Motor neuron (in vitro differentiated cells): ENCODE measurements around the gene UBA1. TPM values are rescaled to one million over a fixed set of nuclear protein-coding genes. Genes with fewer than 3 reads are reported as not detected.

ENCODE experiments used
- ATAC-seq, 8 experiments: fragments of 200-7000 bp; cut with Tn5 transposase; replicated peaks in 6 of 8; 2 replicates each; pipeline ENCODE4 v1.8.0; 2021; ENCODE audit warnings: mild to moderate bottlenecking in 8 of 8, moderate library complexity in 8 of 8
- H3K27ac ChIP-seq, 2 donors: fragments of 250-450 bp; sonication (Bioruptor Pico); 2 replicates each; pipeline ENCODE4 v1.9.0; 2021; ENCODE audit warnings: antibody characterized with exemption in 2 of 2, mild to moderate bottlenecking in 2 of 2, moderate library complexity in 1 of 2
- H3K4me1 ChIP-seq, 2 donors: fragments of 250-450 bp; sonication (Bioruptor Pico); replicated peaks in 1 of 2; 2 replicates each; pipeline ENCODE4 v1.6.1; 2021; ENCODE audit warnings: antibody characterized with exemption in 2 of 2, mild to moderate bottlenecking in 2 of 2, moderate library complexity in 1 of 2
- H3K4me3 ChIP-seq, 5 donors: fragments of 250-450 bp; sonication (Bioruptor Pico); 2 replicates each; pipeline ENCODE4 v1.9.0; 2021; ENCODE audit warnings: antibody characterized with exemption in 5 of 5, mild to moderate bottlenecking in 5 of 5, moderate library complexity in 4 of 5
- WGBS, 10 experiments: fragments of 450-650 bp; shearing (Covaris generic); methylation state at CpG; one replicate each; pipeline ENCODE4 v1.0.0; 2022; 5-methylcytosine and 5-hydroxymethylcytosine counted together
- in situ Hi-C, 9 experiments: fragments of 400-800 bp; cut with MboI; loops; one replicate each; pipeline ENCODE4 v1.15.0; 2021; ENCODE audit warnings: low sequenced_read_pairs in 9 of 9, low pct_unique_long_range_greater_than_20kb in 2 of 9; ENCODE audit not compliant: unreplicated experiment in 9 of 9
- total RNA-seq, 8 experiments: library from RNA; unstranded; fragments of 300-600 nt; gene quantifications; 2 replicates each; pipeline versions ENCODE4 v1.2.3 to v1.2.4, GENCODE V29; 2022

UBA1 gene
- total RNA-seq, 8 experiments from 2014 or later, result 134 to 421 (median 190) TPM

DNA sequence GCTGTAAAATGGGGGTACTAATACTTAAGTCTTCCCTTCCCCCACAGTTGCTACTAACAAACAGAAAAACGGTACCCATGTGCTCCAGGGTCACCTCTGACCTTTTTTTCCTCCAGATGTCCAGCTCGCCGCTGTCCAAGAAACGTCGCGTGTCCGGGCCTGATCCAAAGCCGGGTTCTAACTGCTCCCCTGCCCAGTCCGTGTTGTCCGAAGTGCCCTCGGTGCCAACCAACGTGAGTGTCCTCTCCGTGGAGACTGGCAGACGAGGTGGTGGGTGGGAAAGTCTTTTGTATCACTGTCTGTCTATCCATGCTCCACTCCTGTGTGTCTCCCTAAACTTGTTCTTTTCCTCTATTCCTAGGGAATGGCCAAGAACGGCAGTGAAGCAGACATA, 5.1 kb downstream of the UBA1 start:
- peaks cover 25 to 26% of the 10 kb centered on the region in 2 donors for H3K4me1 ChIP-seq
- in situ Hi-C loops, result loop anchor here in 2 of 9 experiments (25.0 kb wide), 1 partner anchor 314 kb away; no protein-coding TSS in a partner anchor
- no peak overlapping the region for H3K4me3 ChIP-seq
- WGBS, 10 experiments, result 100% methylated on average over 2 to 5 of the region's 15 CpGs; no CpG with 5 or more reads in 8 of the 10 experiments
- no peak overlapping the region for H3K27ac ChIP-seq
- ATAC-seq, result no peak

DNA sequence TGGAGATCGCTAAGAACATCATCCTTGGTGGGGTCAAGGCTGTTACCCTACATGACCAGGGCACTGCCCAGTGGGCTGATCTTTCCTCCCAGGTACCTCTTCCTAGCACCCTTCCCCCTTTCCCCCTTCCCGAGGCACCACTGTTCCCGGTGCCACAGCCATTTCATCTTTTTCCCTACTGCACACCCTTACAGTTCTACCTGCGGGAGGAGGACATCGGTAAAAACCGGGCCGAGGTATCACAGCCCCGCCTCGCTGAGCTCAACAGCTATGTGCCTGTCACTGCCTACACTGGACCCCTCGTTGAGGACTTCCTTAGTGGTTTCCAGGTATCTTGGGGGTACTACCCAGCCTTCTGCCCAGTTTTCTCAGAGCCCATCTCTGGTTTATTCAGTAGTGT, 5.7 kb downstream of the UBA1 start:
- 0 to 100% (median 100%) methylated on average over 1 to 5 of the region's 10 CpGs; no CpG with 5 or more reads in 6 of the 10 experiments for WGBS, 10 experiments
- in situ Hi-C loops, result loop anchor here in 2 of 9 experiments (25.0 kb wide), 1 partner anchor 313 kb away; no protein-coding TSS in a partner anchor

DNA sequence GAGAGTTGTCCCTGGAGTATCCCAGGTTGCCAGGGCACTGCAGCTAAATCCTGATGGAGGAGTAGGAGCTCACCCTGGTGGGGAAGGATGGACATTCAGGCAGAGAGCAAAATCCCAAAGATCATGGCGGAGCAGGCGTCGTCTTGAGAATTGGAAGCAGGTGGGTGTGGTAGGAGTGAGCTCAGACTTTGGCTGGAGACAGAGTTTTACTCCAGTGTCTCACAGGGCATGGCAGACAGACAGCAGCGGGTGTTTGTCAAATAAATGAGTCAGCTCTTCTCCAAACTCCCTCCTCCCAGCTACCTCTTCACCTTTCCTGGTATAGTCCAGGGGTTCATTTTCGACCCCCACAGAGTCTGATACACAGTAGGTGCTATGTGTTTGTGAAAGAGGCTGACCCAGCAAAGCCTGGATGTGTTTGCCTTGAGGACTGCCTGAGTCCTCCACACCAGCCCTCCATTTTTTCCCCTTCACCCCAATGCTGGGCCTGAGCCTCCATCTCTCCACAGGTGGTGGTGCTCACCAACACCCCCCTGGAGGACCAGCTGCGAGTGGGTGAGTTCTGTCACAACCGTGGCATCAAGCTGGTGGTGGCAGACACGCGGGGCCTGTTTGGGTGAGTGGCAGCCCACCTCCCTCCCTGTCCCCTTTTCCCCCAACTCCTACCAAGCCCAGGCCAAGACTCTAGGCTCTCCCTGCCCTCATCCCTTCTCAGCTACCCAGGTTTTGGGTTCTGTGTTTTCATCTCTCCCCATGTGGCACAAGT, 6.9 kb downstream of the UBA1 start:
- H3K4me1 ChIP-seq, result peaks cover 17 to 20% of the 10 kb centered on the region in 2 donors
- 97% methylated on average over 3 of the region's 9 CpGs; no CpG with 5 or more reads in 9 of the 10 experiments for WGBS, 10 experiments
- peak in 3 of 8 experiments; percentile 74 to 90 (median 81) for ATAC-seq
- no peak overlapping the region for H3K4me3 ChIP-seq
- no peak overlapping the region for H3K27ac ChIP-seq
- in situ Hi-C loops, result loop anchor here in 6 of 9 experiments (25.0 kb wide), 2 partner anchors 187 to 312 kb away; no protein-coding TSS in a partner anchor

More for the DNA sequence above, 5.7 kb downstream of the UBA1 start:
- ATAC-seq, result no peak
- Histone ChIP-seq H3K27ac (no peak overlapping the region), H3K4me1 (peaks cover 25 to 26% of the 10 kb centered on the region in 2 donors), H3K4me3 (no peak overlapping the region)

DNA sequence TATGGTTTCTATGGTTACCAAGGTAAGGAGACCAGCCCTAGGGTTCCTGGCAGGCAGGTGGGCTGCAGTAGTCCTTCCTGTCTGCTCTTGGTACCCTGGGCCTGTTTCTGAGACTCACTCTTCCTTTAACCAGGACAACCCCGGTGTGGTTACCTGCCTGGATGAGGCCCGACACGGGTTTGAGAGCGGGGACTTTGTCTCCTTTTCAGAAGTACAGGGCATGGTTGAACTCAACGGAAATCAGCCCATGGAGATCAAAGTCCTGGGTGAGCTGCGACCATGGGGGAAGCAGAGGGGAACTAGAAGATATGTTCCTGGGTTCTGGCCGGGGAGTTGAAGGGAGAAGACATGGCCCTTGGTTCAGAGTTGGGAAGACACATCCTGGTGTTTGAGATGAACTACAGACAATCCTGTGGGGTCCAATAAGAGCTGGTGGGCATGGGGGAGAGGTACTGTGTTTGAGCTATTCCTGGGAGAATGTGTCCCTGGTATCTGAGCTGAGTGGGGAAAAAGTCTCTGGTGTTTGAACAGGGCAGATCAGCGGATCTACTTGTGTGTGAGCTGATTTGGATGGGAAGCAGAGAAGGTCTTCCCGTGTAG, 7.8 kb downstream of the UBA1 start:
- in situ Hi-C loops, result loop anchor here in 6 of 9 experiments (25.0 kb wide), 2 partner anchors 186 to 311 kb away; no protein-coding TSS in a partner anchor
- H3K4me3 ChIP-seq, result no peak overlapping the region
- no peak for ATAC-seq
- no peak overlapping the region for H3K27ac ChIP-seq
- WGBS, 10 experiments, result 96 to 100% (median 100%) methylated on average over 1 to 8 of the region's 9 CpGs; no CpG with 5 or more reads in 6 of the 10 experiments
- peaks cover 8 to 11% of the 10 kb centered on the region in 2 donors for H3K4me1 ChIP-seq

DNA sequence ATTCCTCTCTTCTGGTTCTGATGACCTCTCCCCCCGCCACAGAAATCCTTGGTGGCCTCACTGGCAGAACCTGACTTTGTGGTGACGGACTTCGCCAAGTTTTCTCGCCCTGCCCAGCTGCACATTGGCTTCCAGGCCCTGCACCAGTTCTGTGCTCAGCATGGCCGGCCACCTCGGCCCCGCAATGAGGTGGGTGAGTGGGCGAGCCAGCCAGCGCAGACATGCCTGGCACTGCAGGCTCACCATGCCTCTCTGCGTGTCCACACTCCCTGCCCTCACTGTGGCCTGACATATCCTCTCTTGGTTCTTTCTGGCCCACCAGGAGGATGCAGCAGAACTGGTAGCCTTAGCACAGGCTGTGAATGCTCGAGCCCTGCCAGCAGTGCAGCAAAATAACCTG, 8.7 kb downstream of the UBA1 start:
- in situ Hi-C loops, result loop anchor here in 6 of 9 experiments (25.0 kb wide), 2 partner anchors 185 to 310 kb away; no protein-coding TSS in a partner anchor

DNA sequence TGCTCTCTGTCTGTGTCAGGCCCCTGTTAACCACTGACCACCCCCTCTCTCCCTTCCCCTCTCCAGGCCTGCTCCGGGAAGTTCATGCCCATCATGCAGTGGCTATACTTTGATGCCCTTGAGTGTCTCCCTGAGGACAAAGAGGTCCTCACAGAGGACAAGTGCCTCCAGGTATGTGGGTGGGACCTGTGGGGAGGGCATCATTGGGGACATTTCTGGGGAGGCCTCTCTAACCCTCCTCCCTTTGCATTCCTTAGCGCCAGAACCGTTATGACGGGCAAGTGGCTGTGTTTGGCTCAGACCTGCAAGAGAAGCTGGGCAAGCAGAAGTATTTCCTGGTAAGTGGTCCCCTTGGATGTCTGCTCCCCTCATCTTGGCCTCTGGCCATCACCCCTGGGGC, 9.2 kb downstream of the UBA1 start:
- in situ Hi-C loops, result loop anchor here in 6 of 9 experiments (25.0 kb wide), 2 partner anchors 184 to 309 kb away; no protein-coding TSS in a partner anchor
- ATAC-seq, result no peak
- H3K27ac ChIP-seq, result no peak overlapping the region
- no peak overlapping the region for H3K4me3 ChIP-seq
- WGBS, 10 experiments, result 100% methylated on average over 1 of the region's 4 CpGs; no CpG with 5 or more reads in 9 of the 10 experiments
- no peaks in the 10 kb centered on the region for H3K4me1 ChIP-seq

More for the DNA sequence above, 8.7 kb downstream of the UBA1 start:
- no peak overlapping the region for H3K4me3 ChIP-seq
- peaks cover 0 to 2% of the 10 kb centered on the region in 2 donors for H3K4me1 ChIP-seq
- ATAC-seq, result no peak
- H3K27ac ChIP-seq, result no peak overlapping the region
- WGBS, 10 experiments, result no CpG with 5 or more reads among the region's 11 CpGs

DNA sequence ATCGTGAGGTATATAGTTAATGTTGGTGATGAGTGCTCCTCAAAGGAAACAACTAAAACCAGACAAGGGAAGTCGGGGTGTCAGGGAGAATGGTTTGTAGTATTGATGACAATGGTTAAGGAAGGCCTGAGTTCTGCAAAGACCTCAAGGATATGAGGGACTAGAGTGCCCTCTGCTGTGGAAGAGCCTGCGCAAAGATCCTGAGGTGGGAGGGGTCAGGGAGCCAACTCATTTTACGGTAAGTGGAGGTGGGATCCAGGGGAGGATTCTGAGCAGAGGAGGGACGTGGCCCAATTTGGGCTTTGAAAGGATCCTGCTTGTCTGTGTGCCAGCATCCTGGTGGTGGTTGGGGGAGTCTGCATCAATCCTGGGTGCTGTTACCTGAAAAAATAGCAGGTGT, 11.3 kb downstream of the UBA1 start:
- in situ Hi-C loops, result loop anchor here in 6 of 9 experiments (25.0 kb wide), 2 partner anchors 182 to 307 kb away; no protein-coding TSS in a partner anchor
- 67 to 100% (median 93%) methylated on average over 1 to 3 of the region's 5 CpGs; no CpG with 5 or more reads in 7 of the 10 experiments for WGBS, 10 experiments

DNA sequence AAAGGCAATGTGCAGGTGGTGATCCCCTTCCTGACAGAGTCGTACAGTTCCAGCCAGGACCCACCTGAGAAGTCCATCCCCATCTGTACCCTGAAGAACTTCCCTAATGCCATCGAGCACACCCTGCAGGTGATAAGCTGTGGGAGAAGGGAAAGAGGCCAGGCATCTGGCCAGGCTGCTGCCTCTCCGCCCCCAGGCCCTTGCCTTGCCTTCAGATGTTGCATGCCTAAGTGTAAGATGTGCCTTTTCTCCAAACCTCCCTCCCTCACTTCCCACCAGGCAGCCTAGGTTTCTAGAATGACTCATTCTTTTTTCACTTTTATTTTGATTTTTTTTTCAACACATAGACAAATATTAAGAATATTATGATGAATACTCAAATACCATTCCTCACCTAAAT, 12.7 kb downstream of the UBA1 start:
- ATAC-seq, result peak in 3 of 8 experiments; percentile 58 to 78 (median 58)
- 100% methylated on average over 1 of the region's 3 CpGs; no CpG with 5 or more reads in 9 of the 10 experiments for WGBS, 10 experiments
- in situ Hi-C loops, result loop anchor here in 6 of 9 experiments (25.0 kb wide), 2 partner anchors 181 to 306 kb away; no protein-coding TSS in a partner anchor

More for the DNA sequence above, 11.3 kb downstream of the UBA1 start:
- no peak for ATAC-seq
- H3K4me3 ChIP-seq, result no peak overlapping the region
- no peaks in the 10 kb centered on the region for H3K4me1 ChIP-seq
- no peak overlapping the region for H3K27ac ChIP-seq

DNA sequence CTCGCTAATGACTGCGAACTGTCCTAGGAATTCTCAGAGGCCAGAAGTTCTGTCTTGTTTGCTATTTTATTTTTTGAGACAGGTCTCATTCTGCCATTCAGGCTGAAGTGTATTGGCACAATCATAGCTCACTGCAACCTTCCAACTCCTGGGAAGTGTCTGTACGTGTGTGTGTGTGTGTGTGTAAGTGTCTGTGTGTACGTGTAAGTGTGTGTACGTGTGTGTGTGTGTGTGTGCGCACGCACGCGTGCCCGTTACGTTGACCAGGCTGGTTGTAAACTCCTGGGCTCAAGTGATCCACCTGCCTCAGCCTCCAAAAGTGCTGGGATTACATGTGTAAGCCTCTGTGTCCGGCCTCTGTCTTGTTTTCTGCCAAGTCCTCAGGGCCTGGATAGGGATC, 14.5 kb downstream of the UBA1 start:
- WGBS, 10 experiments, result 0 to 100% (median 67%) methylated on average over 1 to 11 of the region's 12 CpGs; no CpG with 5 or more reads in 3 of the 10 experiments
- H3K4me1 ChIP-seq, result no peaks in the 10 kb centered on the region
- no peak for ATAC-seq
- H3K4me3 ChIP-seq, result no peak overlapping the region
- in situ Hi-C loops, result loop anchor here in 6 of 9 experiments (25.0 kb wide), 2 partner anchors 179 to 304 kb away; no protein-coding TSS in a partner anchor
- no peak overlapping the region for H3K27ac ChIP-seq

More for the DNA sequence above, 12.7 kb downstream of the UBA1 start:
- H3K4me1 ChIP-seq, result no peaks in the 10 kb centered on the region
- no peak overlapping the region for H3K4me3 ChIP-seq
- no peak overlapping the region for H3K27ac ChIP-seq

DNA sequence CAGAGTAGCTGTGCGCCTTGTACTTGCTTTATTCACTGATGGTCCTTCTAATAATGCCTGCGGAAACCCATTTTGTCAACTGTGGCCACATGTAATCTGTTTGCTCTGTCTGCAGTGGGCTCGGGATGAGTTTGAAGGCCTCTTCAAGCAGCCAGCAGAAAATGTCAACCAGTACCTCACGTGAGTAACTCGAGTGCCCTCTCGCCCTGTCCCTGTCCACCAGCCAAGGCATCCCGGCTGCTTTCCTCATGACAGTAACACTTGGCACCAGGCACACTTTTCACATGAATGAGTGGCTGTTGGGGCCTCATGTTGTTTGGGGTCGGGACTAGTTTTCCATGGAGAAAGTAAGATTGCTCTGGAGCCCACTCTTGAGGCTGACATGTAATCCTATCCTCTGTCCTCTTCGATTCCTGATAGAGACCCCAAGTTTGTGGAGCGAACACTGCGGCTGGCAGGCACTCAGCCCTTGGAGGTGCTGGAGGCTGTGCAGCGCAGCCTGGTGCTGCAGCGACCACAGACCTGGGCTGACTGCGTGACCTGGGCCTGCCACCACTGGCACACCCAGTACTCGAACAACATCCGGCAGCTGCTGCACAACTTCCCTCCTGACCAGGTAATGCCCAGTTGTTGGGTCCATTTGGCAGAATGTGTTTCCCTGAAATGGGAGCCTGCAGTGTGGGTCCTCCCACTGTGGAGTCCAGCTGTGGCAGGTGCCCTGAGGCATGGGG, 16.0 kb downstream of the UBA1 start:
- in situ Hi-C loops, result loop anchor here in 6 of 9 experiments (25.0 kb wide), 2 partner anchors 178 to 303 kb away; no protein-coding TSS in a partner anchor
- no peaks in the 10 kb centered on the region for H3K4me1 ChIP-seq
- ATAC-seq, result no peak
- H3K27ac ChIP-seq, result no peak overlapping the region
- 92 to 100% methylated on average over 2 to 6 of the region's 16 CpGs; no CpG with 5 or more reads in 8 of the 10 experiments for WGBS, 10 experiments
- H3K4me3 ChIP-seq, result no peak overlapping the region

DNA sequence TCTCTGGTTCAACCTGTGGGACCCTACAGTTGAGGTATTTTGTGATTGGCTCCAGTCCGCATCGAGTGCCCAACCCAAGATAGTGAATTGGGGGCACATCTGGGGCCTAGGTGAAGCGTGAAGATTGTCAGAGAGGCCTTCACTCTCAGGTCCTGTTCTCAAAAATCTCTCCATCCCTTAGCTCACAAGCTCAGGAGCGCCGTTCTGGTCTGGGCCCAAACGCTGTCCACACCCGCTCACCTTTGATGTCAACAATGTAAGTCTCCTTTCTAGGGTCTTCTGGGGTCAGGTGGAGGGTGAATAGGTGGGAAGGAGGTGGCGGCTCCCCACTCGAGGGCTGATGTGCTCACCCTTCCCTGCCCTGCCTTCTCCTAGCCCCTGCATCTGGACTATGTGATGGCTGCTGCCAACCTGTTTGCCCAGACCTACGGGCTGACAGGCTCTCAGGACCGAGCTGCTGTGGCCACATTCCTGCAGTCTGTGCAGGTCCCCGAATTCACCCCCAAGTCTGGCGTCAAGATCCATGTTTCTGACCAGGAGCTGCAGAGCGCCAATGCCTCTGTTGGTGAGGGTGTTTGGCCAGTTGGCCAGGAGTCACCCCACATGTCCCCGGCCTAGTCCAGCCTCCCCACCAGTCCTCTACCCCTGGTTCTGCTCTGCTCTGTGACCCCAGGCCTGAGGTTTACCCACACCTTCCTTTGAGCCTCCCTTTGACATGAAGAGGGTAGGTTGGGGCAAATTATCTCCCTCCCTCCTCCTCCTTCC, 17.2 kb downstream of the UBA1 start:
- no peak overlapping the region for H3K4me3 ChIP-seq
- no peaks in the 10 kb centered on the region for H3K4me1 ChIP-seq
- WGBS, 10 experiments, result 100% methylated on average over 1 to 5 of the region's 15 CpGs; no CpG with 5 or more reads in 8 of the 10 experiments
- no peak for ATAC-seq
- in situ Hi-C loops, result loop anchor here in 6 of 9 experiments (25.0 kb wide), 2 partner anchors 176 to 301 kb away; no protein-coding TSS in a partner anchor
- no peak overlapping the region for H3K27ac ChIP-seq
